HG02840 (cell line): ENCODE data around the gene SOHLH1.

ENCODE experiments used
- ATAC-seq: cut with Tn5 transposase; IDR thresholded peaks from one replicate; pipeline ENCODE4 v1.9.1; 2021; ENCODE audit warnings: mild to moderate bottlenecking, moderate library complexity, moderate number of reproducible peaks; ENCODE audit not compliant: unreplicated experiment, low FRiP score

SOHLH1 gene

DNA sequence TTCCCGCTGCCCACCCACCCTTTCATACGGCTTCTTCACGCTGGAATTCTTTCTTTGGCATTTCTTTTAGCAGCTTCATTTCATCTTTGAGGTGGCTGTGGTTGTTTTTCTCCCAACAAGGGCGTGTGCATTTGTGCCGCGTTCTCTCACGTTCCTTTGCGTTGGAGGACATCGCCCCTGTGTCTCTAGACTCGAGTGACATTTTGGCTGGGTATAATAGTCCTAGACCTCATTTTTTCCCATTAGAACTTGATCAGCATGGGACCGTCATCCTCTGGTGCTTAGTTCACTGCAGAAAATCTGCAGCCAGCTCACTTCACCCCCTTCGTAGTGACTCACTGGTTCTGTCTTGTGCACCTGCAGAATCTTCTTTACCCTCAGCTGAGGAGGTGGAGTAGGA, 32.2 kb upstream of the SOHLH1 start:
- no peak for ATAC-seq

DNA sequence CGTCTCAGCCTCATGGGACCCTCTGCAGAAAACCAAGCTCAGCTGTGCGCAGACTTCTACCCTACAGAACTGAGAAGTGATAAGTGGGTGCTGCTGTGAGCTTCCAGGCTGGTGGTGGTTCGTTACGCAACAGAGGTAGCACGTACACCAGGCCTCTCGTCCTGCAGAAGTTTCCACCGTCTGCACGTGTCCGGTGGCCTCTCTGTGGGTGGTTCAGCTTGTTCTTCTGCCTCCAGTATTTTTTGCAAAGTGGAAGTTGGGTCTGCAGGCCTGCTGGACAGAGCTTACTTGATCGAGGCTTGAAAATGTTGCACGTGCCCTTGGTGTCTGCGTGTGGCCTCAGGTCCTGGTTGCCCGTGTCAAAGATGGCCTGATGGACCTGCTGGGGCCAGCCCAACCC, 30.2 kb upstream of the SOHLH1 start:
- ATAC-seq = no peak

DNA sequence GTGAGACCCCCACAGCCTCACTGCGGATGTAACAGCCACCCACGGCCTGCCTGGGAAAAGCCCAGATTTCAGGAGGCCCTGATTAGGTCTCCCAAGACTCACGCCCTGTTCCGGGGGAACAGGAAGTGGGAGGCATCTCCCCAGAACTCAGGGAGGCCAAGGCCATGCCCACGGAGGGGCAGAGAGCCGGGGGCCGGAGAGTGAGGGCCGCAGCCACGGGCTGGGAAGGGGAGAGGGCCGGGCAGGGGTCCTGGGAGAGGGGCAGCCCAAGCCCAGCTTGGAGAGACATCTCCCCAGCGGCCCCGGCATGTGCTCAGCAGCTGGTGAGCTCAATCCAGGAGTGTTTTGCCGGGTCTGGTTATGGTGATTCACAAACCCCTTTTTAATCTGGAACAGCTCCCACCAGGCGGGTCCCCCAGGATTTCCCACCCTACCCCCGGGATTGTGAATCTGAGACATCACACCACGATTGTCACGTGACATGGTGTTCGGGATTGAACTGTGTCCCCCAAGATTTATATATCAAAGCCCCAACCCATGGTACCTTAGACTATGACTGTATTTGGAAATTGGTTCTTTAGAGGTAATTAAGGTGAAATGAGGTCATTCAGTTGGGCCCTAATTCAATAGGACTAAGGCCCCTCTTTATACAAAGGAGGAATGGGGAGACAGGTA, 29.3 kb upstream of the SOHLH1 start:
- no peak for ATAC-seq

DNA sequence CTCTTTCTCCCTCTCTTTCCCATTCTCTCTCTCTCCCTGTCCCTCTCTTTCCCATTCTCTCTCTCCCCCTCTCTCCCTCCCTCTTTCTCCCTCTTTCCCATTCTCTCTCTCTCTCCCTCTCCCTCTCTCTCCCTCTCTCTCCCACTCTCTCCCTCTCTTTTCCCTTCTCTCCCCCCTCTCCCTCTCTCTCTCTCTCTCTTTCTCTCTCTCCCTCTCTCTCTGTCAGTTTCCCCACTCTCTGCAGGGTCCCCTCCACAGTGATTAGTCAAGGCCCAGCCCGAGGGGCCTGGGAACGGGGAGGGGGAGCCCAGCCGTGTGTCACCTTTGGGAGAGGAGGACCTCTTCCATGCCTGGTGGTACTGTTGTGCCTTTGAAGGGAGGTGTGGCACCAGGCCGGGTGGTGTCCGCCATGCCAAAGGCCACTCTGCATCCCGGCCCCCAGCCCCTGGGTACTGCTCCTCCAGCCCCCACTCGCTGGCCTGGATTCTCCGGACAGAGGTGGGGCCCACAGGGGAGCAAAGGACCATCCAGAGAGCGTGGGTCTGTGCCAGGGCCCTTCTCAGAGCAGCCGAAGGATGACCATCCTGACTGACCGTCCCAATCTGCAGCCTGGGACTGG, 28.1 kb upstream of the SOHLH1 start:
- ATAC-seq = no peak

DNA sequence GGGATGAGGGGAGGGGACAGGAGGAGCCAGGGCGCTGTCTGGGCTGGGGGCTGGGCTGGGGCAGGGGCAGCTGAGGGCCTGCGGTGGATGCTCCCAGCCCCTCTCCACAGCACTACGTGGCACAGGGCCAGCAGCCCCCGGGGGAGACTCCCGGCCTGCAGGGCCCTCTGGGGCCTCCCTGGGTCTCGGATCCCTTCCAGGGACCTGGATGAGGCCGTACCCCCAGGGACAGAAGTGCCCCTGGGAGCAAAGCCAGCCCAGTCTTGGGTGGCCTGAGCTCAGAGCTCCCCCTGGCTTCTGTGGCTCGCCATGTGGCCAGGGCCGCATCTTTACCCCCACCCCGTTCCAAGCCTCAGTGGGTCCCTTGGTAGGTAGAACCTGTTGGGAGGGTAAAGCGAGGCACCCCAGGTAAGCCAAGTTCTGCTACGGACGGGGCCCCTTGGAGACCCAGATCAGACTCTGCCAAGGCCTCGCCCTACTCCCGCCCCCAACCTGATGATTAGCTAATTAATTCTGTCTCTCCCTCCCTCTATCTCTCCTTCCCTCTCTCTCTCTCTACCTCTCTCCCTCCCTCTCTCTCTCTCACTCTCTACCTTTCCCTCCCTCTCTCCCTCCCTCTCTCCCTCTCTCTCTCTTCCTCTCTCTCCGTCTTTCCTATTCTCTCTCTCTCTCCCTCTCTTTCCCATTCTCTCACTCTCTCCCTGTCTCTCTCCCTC, 27.0 kb upstream of the SOHLH1 start:
- no peak for ATAC-seq

DNA sequence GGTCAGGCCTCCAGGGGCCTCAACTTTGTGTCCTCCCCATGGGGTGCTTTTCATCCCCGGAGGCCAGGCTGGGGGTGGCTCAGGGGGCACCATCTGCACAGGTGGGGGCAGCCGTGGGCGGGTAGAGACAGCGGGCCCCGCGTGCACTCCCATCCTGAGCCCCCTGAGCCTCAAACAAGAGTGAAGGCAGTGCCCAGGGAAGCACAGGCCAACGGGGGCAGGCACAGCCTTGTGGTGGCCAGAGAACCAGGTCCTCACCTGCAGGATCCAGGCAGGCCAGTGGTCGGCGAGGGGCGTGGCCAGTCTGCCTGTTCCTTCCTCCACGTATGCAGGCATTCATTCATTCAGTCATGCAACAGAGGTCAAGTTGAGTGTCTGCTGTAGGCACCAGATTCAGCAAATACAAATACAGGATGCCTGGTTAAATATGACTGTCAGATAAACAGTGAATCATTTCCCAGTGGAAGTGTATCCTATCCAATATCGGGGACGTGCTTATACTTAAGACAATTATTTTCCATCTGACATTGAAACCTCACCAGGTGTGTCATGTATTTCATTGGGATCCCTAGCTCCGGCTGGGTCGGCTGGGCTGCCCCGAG, 25.0 kb upstream of the SOHLH1 start:
- ATAC-seq = no peak

DNA sequence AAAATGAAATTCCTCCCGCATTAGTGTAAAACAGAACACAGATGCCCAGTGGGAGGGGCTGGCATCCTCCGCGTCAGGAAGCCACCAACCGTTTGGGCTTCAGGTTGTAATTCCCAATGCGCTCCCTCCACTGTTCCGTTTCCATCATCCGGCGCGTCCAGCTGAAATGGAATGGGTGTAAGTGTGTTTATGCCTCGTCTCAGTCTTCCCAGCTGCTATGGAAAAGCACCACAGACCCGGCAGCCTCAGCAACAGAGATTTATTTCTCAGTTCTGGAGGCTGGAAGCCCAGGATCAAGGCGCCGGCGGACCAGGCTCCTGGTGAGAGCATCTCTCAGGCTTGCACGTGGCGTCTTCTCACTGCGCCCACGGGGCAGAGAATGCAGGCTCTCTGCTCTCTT, 23.1 kb upstream of the SOHLH1 start:
- ATAC-seq = no peak

DNA sequence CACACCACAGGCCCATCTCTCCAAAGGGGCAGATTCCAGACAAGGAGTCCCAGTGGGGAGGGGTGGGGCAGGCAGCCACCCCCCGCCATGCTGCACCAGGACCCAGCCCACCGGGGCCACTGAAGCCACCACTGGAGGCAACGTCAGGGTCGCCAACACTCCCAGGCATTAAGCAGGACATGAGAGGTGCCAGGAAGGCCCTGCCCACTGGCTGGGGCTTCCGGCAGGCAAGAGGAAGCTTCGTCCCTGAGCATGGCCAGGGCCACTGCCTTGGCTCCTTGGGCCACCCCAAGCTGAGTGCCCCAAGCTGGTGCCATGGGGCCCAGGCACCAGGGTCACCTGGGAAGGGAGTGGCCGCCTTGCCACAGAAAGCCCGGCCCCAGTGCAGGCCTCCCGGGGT, 20.2 kb upstream of the SOHLH1 start:
- ATAC-seq = no peak

DNA sequence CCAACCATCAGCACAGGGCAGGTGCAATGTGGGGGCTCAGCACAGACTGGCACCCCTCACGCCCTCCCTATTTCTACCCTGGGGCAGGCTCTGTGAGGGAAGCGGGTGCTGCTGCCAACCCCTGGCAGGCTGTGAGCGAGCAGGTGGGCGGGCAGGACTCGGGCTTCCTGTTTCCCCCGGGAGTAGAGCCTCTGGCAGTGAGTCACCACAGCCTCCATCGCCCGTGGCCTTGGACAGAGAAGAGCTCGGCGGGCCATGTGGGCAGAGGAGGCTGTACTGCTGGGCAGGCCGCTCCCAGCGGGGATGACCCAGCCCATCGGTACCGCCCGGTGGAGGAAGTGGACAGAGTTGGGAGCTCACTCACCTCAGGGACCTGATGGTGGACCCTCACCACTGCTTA, 19.3 kb upstream of the SOHLH1 start:
- ATAC-seq = no peak

DNA sequence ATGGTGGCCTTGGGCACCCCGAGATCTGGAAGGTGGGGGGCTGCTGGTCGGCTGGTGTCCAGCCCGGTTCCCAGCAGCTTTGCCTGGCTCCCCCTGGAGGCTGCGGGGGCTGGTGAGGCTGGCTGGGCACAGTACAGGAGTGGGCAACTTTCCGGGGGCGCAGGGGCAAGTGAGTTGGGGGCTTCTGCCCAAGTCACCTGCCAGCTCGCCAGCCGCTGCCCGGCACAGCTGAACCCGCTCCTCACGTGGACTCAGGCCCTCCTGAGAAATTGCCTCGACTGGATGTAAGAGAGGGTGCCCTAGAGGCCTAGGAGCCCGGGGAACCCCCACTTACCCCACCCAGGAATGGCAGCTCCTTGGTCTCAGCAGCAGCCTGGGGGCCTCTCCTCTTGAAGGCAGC, 18.1 kb upstream of the SOHLH1 start:
- no peak for ATAC-seq

DNA sequence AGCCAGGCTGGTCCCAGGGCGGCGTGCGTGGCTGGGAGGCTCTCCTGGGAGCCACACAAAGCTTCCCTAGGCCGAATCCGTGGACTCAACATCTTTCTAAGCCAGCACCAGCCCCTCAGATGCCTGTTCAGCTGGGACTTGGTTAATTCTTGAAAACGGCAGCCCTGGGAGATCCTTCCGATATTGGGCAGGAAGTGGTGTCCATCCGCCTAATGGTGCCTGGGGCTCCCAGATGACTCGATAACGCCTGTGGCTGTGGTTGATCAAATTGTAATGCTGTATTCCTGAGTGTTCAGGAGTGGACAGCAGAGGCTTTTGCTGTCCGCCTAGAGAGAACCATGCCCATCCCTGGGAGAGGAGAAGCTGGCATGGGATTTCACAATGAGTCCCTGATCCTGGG, 16.8 kb upstream of the SOHLH1 start:
- no peak for ATAC-seq

DNA sequence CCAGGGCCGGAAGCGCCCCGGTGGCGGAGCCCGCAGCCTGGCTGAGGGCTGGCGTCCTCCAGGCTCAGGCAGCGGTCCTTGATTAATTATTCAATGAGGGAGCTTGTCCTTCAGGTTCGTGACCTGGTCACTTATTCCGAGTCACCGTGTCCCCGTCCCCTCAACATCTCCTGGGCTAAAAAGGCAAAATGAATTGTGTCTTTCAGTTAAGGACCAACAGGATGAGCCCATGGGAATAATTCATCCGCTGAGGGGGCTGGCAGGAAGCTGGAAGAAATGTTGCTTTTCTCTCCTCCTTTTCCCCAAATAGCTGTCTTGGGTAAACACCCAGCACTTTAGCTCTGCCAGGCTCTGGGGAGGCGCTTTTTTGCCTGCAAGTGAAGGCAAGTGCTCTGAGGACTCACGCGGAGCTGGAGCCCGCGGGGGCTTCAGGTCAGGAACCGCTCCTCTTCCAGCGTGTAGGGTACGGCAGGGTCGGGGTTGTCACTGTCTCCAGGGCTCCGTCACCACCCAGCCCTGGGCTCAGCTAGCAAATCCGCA, 15.8 kb upstream of the SOHLH1 start:
- ATAC-seq = no peak

DNA sequence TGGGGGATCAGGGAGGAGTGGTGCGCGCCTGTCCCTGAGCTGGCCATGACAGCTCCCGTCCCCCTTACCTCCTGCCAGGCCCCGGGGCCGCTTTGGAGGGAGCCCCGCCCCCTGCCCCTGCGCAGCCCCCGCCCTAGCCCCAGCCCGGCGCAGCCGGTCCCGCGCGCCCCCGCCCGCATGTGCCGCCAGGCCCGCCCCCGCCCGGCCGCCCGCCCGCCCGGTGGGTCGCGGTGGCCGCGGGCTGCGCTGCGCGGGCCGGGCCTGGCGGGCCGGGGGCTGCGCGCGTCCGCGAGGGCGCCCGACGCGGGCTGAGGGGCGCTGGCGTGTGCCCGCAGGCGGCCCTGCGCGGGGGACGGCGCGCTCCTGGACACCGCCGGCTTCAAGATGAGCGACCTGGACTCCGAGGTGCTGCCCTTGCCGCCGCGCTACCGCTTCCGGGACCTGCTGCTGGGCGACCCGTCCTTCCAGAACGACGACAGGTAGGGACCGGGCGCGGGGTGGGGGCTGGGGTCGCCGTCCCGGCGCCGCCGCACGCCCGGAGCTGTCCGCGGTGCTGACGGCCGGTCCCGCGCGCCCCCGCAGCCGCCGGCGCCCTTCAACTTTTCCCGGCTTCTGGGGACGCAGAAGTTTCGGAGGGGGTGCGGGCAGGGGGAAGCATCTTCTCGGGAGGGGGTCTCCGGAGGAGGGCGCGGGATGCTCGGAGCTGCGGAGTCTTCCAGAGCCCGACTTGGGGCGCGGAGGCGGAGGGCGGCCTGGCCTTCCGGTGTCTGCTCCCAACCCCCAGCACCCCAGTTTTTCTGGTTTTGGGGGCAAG, 15.2 kb upstream of the SOHLH1 start:
- ATAC-seq = no peak

DNA sequence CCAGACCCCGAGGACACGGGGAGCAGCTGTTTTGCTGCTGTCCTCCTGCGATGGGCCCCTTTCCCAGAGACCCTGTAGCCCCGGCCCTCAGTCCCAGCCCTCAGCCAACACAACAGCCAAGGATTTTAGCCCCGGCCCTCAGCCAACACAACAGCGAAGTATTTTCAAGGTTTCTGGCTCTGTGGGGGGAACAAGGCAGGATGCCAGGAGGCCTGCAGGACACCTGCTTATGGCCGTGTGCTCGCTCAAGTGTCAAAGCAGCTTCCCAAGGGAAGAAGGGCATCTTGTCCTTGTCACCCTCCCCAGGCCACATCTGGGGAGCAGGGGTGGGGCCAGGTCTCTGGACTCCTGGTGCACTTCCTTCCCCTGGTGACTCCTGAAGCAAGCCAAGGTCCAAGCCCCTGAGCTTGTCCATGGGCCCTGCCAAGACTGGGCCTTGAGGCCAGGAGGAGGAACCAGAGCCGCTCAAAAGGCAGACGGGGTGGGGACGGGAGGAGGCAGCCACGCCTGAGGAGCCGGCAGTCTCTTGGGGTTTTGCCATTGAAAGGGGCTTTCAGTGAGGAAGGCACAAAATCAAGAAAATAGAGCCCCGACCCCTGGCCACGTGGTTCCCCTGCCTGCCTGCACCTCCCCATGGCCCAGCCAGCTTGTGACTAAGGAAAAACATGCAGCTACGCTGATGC, 13.5 kb upstream of the SOHLH1 start:
- no peak for ATAC-seq

DNA sequence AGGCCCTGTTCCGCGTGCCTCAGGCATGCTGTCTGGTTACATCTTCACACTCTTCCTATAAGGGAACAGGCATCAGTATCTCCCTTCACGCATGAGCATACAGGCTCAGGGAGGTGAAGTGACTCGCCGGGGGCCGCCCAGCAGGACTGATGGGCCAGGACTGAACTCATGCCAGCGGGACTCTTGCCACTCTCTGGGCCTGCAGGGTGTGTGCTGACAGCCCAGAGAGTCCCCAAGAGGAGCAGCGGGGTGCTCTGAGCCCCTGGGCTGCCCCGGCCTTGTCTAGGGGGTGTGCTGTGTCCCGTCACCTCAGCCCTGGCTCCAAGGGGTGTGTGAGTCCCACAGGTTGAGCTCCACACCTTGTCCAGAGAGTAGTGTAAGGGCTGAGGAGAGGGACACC, 12.6 kb upstream of the SOHLH1 start:
- no peak for ATAC-seq

DNA sequence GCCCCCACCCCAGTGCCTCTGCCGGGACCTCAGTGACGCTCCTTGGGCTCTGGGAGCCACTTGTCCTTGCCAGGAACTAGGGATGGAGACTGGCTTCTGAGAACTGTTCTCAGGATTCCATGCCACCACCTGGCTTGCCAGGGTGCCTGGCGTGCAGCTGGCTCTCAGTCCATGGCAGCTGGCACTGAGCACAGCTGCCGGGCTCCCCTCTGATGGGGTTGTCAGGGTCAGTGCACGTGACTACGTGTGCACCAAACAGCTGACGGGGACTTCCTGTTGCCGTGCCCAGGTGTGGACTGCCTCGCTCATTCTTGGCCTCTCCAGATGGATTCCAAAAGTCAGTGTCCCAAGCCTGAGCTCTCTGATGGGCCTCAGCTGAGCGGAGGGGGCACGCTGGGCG, 12.1 kb upstream of the SOHLH1 start:
- ATAC-seq = no peak

DNA sequence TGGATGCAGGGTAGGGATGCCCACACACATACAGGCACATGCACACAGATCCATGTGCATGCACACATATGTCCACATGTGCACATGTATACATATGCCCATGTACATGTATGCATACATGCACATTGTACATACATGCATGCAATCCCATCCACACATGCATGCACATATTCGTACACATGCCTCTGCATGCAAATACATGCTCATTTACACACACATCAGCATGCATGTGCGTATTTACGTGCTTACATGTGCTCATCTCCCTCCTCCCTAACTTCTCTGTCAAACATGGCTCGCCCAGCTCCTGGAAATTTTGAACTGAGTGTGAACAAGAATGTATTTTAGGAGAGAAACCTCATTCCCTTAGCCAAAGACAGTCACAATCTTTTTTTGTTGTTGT, 8.9 kb upstream of the SOHLH1 start:
- no peak for ATAC-seq

DNA sequence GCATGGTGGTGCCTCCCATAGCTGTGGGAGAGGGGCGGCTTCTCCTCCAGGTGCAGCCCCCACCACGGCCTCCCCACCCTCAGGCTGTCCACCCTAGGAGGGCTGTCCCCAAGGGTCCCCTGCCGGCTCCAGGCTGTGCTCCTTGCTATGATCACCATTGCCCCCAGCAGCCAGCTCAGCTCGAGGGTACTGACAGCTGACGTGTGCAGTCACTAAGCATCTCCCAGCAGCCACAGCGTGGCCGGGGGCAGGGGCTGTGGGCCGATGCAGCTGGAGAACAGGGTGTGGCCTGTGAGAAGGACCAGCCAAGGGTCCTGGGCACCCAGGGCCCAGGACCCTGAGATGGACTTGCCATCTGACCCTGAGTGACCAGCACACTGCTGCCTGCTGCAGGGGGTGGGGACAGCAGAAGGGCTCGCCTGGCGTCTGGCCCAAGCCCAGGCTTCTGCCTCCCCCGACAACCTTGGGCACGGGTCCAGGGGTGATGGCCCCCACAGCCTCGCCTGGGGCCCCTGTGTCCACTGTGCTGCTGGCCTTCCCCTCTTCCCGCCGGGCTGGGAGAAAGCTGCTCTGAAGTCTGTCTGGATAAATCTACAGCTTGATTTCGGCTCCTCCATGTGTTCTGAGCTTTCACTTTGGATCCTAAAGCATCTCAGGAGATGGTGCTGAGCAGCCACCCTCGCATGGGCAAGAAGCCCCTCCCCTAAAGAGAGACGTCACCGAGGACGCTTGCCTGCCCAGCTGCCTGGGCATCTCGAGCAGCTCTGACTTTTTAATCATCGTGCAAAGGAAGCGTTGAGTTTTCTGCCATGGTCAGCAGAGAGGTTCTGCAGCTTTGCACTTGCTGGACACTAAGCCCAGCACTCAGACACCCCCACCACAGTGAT, 8.2 kb upstream of the SOHLH1 start:
- no peak for ATAC-seq

DNA sequence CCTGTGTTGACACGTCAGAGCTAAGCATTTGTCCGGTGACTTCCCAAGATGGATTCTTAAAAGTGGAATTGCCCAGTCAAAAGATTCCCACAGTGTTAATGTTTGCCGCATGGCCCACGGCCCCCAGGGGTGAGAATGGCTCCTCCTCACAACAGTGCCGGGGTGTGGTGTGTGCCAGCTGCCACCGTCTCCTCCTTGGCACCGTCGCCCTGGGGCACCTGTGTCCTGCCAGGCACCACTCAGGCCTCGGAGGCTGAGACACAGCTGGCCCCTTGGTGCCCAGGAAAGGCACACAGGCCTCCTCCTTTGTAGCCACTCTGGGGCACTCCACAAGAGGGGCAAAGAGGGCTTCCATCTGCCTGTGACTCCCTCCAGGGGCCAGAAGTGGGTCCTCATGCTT, 7.0 kb upstream of the SOHLH1 start:
- ATAC-seq = no peak
